GM18868 (cell line): ENCODE results near the gene SSH3.

Experiments used
- ATAC-seq: cut with Tn5 transposase; IDR thresholded peaks from one replicate; pipeline ENCODE4 v1.9.1; 2021; ENCODE audit warnings: mild to moderate bottlenecking, moderate library complexity; ENCODE audit not compliant: unreplicated experiment

Gene SSH3

DNA sequence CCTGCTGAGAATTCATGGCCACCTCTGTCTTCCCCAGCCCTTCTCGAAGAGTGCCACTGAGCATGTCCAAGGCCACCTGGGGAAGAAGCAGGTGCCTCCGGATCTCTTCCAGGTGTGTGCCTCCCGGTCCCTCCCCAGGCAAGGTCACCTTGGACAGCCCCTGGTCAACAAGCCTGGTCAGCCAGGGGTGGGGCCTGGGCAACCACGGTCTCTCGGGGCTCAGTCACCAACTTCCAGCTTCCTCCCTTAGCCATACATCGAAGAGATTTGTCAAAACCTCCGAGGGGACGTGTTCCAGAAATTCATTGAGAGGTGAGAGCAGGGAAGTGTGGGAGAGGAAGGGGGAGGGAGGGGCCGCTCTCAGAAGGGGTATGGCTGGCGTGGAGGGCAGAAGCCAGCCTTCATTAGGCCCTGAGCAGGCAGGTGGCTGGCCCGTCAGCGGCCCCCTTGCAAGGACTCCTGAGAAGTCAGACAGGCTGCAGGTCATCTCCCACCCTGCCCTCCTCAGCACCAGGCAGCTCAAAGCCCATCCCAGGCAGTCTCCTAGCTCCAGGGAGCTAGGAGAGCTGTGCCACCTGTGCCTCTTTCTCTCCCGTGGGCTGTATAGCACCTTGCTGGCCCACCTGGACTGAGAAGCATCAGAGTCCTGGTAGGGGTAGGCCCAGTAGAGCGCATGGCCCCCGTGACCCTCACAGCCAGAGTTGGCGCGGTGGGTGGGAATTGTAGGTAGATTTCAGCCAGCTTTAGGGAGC lies 23.6 kb upstream of the SSH3 start:
- no peak for ATAC-seq

DNA sequence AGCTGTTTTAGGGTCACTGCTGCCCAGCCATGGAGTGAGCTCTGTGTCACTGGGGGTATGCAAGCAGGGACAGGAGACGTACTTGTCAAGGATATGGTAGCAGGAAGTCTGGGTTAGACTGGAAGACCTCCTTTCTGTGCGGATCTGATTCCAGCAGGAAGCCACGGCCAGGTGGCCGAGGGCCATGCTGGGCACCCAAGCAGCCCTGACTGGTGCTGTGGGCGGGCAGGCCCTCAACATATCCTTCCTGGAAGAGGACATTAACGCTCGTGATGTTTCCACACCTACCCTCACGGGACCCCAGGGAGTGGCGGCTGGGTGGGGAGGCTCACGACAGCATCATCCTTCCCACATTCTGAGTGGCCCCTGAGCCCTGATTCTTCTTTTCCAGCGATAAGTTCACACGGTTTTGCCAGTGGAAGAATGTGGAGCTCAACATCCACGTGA lies 23.0 kb upstream of the SSH3 start:
- no peak for ATAC-seq

DNA sequence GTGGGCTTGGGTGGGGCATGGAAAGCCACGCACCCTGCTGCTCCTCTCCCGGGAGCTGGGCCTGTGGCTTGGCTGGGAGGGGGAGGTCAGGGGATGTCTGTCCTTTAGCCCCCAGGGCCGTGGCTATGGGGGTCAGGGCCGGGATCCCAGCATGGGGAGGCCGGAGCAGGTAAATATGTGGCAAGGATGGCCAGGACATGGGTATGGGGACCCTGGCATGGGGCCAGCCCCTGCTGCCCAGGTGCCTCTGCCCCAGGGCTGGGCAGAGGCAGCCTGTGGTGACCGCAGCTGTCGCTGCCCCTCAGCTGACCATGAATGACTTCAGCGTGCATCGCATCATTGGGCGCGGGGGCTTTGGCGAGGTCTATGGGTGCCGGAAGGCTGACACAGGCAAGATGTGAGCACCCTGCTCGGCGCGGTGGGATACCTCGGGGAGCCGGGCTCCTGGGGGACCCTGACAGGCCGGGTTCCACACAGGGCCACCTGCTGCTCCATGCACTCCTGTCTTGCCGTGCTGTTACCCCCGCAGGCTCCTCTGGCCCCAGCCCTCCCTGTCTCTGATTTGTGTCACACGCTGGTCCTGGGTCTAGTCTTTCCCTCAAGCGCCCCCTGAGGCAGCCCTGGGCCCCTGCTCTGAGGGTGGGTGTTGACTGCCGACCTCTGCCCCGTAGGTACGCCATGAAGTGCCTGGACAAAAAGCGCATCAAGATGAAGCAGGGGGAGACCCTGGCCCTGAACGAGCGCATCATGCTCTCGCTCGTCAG lies 22.4 kb upstream of the SSH3 start:
- ATAC-seq = no peak

DNA sequence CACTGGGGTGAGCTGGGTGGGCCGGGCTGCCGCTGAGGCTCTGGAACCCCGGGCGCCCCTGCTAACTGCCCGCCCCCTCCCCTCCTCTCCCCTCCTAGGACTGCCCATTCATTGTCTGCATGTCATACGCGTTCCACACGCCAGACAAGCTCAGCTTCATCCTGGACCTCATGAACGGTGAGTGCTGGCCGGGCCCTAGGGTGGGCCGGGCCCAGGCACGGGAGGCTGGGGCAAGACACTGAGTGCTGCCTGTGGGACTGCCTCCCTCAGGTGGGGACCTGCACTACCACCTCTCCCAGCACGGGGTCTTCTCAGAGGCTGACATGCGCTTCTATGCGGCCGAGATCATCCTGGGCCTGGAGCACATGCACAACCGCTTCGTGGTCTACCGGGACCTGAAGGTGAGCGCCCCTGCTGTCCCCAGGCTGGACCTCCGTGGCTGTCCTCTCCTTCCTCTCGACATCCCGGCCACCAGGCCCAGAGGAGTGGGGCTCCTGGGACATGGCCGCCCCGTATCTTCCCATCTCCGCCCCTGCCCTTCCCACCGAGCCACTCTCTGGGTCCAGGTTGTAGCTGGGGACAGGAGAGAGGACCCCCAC lies 21.7 kb upstream of the SSH3 start:
- ATAC-seq = no peak

DNA sequence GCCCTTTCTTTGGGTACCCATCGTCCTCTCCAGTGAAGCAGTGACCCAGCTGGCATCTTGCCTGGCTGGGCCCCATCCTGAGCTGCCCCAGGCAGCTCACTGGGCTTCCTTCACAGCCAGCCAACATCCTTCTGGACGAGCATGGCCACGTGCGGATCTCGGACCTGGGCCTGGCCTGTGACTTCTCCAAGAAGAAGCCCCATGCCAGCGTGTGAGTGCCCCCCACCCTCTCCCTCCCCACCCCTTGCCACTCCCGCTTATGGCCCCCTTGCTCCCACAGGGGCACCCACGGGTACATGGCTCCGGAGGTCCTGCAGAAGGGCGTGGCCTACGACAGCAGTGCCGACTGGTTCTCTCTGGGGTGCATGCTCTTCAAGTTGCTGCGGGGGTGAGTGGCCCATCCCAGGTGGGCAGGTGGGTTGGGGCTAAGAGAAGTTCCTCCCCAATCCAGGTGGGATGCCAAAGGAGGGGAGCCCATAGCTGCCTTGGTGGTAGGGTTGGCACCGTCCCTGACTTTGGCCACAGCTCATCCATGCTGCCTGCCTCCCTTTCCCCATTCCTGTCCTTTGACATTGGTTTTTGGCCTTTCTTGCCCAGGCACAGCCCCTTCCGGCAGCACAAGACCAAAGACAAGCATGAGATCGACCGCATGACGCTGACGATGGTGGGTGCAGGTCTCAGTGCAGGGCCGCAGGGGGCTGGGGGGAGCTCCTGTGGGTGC lies 21.0 kb upstream of the SSH3 start:
- ATAC-seq = no peak

DNA sequence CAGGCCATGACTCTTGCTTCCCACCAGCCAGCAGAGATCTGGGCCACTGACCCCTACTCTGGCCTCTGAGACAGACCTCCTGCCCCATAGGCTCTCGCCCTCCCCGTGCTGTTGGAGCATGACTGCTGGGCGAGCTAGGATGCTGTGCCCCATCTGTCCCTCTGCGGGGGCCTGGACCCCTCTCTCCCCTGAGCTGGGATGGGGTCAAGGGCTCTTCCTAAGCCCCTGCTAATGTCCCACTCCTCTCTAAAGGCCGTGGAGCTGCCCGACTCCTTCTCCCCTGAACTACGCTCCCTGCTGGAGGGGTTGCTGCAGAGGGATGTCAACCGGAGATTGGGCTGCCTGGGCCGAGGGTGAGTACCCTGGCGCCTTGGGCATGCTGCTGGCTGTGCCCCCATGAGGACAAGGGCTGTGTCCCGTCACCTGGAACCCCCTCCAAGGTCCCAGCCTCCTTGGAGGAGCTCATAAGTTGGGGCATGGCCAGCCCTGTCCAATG lies 20.4 kb upstream of the SSH3 start:
- ATAC-seq = no peak

DNA sequence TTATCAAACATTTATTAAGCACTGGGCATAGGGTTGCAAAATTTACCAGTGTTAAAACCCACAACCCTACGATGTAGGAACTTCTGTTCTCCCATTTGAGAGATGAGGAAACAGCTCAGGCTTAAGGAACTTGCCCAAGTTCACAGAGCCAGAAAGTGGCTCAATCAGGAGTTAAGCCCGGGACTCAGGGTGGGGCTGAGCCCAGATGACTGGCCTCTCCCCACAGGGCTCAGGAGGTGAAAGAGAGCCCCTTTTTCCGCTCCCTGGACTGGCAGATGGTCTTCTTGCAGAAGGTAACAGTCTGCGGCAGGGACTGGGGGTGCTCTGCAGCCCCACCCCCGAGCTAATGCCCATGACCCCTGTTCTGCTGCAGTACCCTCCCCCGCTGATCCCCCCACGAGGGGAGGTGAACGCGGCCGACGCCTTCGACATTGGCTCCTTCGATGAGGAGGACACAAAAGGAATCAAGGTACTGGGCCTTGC lies 19.8 kb upstream of the SSH3 start:
- ATAC-seq = no peak

DNA sequence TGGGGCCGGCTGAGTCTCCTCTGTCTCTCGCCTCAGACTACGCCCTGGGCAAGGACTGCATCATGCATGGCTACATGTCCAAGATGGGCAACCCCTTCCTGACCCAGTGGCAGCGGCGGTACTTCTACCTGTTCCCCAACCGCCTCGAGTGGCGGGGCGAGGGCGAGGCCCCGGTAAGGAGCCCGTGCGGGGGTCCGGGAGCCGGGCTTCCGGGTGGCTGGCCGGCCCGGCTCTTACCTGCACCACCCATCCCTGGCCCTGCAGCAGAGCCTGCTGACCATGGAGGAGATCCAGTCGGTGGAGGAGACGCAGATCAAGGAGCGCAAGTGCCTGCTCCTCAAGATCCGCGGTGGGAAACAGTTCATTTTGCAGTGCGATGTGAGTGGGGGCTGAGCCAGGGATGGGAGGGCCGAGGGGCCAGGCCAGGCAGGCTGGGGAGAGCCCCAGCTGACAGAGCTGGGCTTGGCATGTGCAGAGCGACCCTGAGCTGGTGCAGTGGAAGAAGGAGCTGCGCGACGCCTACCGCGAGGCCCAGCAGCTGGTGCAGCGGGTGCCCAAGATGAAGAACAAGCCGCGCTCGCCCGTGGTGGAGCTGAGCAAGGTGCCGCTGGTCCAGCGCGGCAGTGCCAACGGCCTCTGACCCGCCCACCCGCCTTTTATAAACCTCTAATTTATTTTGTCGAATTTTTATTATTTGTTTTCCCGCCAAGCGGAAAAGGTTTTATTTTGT lies 18.4 kb upstream of the SSH3 start:
- ATAC-seq = no peak

DNA sequence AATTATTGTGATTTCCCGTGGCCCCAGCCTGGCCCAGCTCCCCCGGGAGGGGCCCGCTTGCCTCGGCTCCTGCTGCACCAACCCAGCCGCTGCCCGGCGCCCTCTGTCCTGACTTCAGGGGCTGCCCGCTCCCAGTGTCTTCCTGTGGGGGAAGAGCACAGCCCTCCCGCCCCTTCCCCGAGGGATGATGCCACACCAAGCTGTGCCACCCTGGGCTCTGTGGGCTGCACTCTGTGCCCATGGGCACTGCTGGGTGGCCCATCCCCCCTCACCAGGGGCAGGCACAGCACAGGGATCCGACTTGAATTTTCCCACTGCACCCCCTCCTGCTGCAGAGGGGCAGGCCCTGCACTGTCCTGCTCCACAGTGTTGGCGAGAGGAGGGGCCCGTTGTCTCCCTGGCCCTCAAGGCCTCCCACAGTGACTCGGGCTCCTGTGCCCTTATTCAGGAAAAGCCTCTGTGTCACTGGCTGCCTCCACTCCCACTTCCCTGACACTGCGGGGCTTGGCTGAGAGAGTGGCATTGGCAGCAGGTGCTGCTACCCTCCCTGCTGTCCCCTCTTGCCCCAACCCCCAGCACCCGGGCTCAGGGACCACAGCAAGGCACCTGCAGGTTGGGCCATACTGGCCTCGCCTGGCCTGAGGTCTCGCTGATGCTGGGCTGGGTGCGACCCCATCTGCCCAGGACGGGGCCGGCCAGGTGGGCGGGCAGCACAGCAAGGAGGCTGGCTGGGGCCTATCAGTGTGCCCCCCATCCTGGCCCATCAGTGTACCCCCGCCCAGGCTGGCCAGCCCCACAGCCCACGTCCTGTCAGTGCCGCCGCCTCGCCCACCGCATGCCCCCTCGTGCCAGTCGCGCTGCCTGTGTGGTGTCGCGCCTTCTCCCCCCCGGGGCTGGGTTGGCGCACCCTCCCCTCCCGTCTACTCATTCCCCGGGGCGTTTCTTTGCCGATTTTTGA lies 17.5 kb upstream of the SSH3 start:
- ATAC-seq = no peak

DNA sequence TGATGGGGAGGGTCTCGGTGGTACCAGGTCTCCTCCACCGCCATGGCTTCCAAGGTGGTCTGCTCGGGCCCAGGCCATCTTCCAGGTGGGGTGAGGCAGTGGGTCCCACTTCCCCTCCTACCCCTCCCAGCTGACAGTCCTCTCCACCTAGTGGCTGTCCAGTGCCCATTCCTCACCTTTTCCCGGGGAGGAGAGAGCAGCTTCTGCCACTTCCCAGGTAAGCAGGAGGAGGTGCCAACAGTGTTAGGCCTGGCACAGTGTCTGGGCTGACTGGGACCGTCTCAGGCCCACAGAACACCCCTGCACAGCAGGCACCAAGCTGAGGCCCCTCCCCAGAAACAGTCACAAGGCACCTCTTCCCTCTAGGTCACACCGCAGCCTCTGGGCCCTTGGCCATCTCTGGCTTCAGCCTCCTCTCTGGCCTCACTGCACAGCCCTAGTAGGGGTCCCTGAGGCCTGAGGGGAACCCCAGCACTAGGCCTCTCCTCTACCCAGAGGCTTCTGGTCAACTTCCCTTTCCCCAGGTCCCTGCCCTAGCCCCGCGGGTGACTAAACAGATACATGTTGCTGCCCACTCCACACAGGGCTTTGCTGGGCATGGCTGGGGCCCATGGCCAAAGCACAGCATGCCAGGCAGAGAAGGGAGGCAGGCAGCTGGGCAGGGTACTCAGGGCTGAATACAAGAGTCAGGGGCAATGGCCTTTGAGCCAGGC lies 16.6 kb upstream of the SSH3 start:
- ATAC-seq = no peak

DNA sequence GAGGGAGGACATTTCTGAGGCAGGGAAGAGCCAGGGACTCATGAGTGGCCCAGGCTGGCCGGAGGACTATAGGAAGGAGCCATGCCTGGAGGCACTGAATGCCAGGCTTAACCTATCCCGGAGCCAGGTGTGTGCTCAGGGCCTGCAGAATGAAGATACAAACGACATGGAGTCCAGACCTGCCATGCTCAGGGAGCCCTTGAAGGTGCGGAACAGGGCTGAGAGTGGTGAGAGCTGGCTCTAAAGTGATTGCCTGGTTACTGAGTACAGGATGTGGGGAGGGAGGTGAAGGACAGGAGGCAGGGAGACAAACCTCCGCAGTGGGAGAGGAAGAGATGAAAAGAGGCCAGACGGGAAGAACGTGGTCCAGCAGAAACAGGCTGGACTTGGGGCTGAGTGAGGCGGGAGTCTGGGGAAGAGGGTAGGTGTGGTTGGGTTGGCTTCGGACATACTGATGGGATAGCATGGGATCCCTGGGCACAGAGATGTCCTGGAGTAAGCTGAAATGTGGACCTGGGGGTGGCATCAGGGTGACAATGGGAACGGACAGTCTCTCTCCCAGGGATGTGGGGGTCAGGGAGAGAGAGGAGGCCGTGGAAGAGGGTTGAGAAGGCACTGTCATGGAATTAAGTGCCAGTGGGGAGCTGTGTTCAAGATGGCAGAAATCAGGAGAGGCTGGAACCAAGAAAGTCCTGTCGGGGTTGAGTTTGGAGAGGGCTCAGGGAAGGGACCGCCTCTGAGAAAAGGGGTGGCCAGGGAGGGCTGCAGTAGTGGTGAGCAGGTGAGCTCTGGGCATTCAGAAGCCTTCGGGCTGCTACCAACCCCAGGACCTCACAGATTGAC lies 15.8 kb upstream of the SSH3 start:
- ATAC-seq = no peak

DNA sequence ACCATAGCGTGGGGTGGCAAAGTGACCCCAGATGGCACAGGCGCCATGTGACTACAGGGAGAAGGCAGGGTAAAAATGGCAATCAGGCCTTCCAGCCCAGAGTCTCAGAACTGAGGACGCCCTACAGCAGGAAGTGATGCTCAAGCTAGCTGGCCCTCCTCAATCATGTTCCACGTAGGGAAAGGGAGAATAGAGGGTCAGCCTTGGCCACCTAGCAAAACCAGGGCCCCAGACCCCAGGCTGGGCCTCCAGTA lies 15.2 kb upstream of the SSH3 start:
- no peak for ATAC-seq

DNA sequence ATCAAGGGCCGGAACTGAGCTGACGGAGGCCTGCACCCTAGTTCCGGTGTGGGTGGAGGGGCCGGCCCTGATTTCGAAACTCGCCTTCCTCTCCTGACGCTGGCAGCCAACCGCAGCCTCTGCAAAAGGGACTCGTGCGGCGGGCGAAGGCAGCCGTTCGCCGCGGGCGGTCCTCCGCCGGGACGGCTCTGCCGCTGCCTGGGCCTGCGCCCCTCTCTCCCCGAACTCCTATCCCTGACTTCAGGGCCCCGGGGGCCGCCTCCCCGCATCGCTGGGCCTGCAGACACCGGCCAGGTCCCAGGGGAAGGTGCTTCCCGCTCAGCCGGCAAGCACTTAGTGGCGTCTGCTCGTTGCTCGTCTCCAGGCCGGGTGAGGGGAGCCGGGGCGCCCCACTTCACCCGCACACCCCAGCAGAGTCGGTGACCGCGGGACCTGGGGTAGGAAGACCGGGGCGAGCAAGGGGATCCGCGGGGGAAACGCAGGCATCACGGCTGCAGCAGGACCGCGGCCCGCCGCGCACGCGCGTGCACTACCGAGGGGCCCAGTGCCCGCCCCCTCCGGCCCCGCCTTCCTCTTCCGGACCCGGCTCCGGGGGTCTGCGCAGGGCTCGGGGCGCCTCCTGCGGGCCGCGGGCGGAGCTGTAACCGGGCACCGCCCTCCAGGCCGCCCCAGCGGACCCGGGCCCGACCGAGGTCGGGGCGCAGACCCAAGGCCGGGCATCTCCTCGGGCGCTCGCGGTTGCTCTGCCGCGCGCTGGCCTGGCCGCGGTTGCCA lies 14.7 kb upstream of the SSH3 start:
- ATAC-seq = peak; percentile 66

DNA sequence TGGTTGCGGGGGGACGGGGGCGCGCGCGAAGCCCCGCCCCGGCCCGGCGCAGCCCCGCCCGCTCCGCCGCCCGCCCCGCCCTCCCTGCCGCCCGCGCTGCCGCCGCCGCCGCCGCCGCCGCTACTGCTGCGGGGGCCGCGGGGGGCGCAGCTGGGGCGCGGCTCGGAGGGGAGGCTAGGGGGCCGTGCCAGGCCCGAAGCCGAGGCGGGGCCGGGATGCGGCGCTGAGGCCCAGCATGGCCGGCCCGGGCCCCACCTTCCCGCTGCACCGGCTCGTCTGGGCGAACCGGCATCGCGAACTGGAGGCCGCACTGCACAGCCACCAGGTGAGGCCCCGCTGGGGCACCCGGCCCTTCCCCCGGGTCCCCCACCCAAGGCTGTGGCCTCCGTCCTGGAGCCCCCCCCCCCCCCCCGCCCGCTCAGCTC lies 14.1 kb upstream of the SSH3 start, which contains the start of gene ANKRD13D:
Gene ANKRD13D, plus strand, starts transcription at position 78 of the 425 bp plus-strand sequence. Its CDS starts 158 bp downstream, at position 236.
- peak; percentile 53 for ATAC-seq

DNA sequence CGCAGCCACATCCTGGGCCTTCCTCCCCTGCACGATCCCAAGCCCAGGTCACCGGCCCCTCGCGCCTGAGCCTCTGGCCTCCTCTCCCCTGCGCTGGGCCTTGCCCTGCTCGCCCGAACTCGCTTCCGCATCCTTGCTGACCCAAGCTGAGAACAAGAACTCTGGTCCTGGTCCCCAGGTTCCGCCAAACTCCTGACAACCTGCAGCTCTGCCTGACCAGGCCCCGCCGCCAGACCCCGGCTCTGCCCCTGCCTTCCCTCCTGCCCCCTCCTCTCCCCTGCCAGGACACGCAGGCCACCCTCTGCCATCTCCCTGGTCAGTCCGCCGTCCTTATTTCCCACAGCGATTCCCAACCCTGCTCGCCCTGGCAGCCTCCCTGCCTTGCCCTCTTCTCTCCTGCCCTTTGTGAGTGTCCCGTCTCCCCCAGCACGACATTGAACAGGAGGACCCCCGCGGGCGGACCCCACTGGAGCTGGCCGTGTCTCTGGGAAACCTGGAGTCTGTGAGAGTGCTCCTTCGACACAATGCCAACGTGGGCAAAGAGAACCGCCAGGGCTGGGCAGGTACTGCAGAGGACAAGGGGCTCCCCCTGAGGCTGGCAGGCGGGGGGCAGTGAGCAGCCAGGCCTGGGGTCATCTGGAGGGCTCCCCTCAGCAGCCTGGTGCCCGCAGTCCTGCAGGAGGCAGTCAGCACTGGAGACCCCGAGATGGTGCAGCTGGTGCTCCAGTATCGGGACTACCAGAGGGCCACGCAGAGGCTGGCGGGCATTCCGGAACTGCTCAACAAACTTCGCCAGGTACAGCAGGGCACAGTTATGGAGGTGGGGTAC lies 13.5 kb upstream of the SSH3 start:
- ATAC-seq = no peak

DNA sequence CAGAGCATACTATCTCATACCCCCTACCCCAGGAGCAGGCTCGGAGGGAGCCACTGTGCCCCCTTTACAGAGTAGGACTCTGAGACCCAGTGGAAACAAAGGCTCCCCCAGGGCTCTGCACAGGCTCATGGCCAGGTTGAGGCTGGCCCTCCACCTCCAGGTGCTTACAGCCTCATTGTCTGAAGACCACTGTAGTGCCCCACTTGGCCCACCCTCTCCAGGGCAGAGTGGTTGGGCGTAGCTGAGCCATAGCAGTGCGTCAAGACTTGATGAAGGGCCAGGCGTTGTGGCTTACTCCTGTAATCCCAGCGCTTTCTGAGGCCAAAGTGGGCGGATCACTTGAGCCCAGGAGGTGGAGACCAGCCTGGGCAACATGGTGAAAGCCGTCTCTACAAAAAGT lies 12.5 kb upstream of the SSH3 start:
- ATAC-seq = no peak
